Measurements from ENCODE around the gene APEX1. TPM values are rescaled to one million over a fixed set of nuclear protein-coding genes. Genes with fewer than 3 reads are reported as not detected.

The APEX1 gene
- total RNA-seq, 1 experiment from 2014 or later, result 340 TPM

DNA sequence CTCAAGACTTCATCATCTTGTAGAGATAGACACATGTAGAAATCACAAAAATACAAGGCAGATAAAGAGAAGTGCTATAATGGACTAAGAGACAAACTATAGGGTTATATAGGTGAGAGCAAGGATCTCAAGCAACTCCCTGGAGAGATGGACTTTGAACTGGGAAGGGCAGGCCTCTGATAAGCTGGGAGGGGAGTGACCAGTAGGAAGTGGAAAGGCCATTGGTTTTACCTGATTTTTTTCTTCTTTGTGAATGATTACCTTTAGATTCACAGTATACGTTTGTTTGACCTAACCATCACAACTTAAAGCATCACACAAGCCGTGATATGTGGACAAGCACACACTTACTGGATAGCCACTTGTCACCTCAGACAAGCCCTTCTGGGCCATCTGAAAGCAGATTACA is 36.5 kb upstream of the APEX1 start:
- H3K4me1 ChIP-seq (ENCODE audit: insufficient read depth, low read length), result no peaks in the 10 kb centered on the region
- no peak overlapping the region for H3K14ac ChIP-seq (ENCODE audit: insufficient read depth, low read length)
- H3K4ac ChIP-seq (ENCODE audit: low read depth, low read length), result no peak overlapping the region
- Mint-ChIP-seq H3K9me3 (no peaks in the 10 kb centered on the region), H3K27ac (no peak overlapping the region), H3K27me3 (ENCODE audit: low read depth) (no peaks in the 10 kb centered on the region), H3K36me3 (ENCODE audit: insufficient read depth in 1 of 3, low read depth in 3 of 3) (no peaks in the 10 kb centered on the region), H3K4me3 (no peak overlapping the region), H3K4me1 (peaks cover 20 to 27% of the 10 kb centered on the region in 2 experiments)
- H3K27ac ChIP-seq (ENCODE audit: insufficient read length, low read depth, low read length), result no peak overlapping the region
- no peak overlapping the region for H3K23ac ChIP-seq (ENCODE audit: insufficient read length, low read depth, low read length)
- H3K4me2 ChIP-seq (ENCODE audit: insufficient read depth, insufficient read length, low read length), result no peak overlapping the region
- H2BK120ac ChIP-seq (ENCODE audit: low read depth, low read length, poor library complexity, severe bottlenecking), result no peak overlapping the region
- H3K79me1 ChIP-seq (ENCODE audit: insufficient read depth, low read depth, low read length, poor library complexity, severe bottlenecking), result no peaks in the 10 kb centered on the region
- H2BK12ac ChIP-seq (ENCODE audit: insufficient read length, low read depth, low read length), result no peak overlapping the region
- H2BK15ac ChIP-seq (ENCODE audit: low read depth, low read length), result no peak overlapping the region
- H4K20me1 ChIP-seq (ENCODE audit: control insufficient read depth, insufficient read depth, insufficient read length), result no peaks in the 10 kb centered on the region
- no peak overlapping the region for H4K5ac ChIP-seq (ENCODE audit: insufficient read length, low read depth, low read length)
- DNase-seq, result no peak
- H4K8ac ChIP-seq (replicated peaks; ENCODE audit: insufficient read length, low read depth, low read length), result no peak overlapping the region
- H3T11ph ChIP-seq (ENCODE audit: low read length), result no peak overlapping the region
- H2BK5ac ChIP-seq (ENCODE audit: insufficient read length, low read length), result no peak overlapping the region
- no peak overlapping the region for H2BK20ac ChIP-seq (ENCODE audit: low read depth, low read length, poor library complexity, severe bottlenecking)
- no peak for TF ChIP-seq CTCF (conservative IDR thresholded peaks at IDR 0.05)
- no peak overlapping the region for H3K18ac ChIP-seq (ENCODE audit: insufficient read length, low read depth, low read length)
- no peaks in the 10 kb centered on the region for H3K27me3 ChIP-seq (ENCODE audit: insufficient read depth, low read length)
- H3K79me2 ChIP-seq (ENCODE audit: insufficient read depth, low read length), result no peaks in the 10 kb centered on the region
- no peak overlapping the region for H4K91ac ChIP-seq (ENCODE audit: insufficient read length, low read depth, low read length)
- no peak overlapping the region for H3K9ac ChIP-seq (ENCODE audit: extremely low read depth, insufficient read length, low read length)
- WGBS (ENCODE audit: extremely low coverage, insufficient read length, low lambda C conversion rate), result no CpG with 5 or more reads among the region's 2 CpGs
- no peaks in the 10 kb centered on the region for H3K9me3 ChIP-seq (ENCODE audit: control insufficient read depth, low read depth, low read length)
- H3K23me2 ChIP-seq (ENCODE audit: insufficient read length, low read depth, low read length, poor library complexity, severe bottlenecking), result peaks cover 3% of the 10 kb centered on the region
- no peak overlapping the region for H2AFZ ChIP-seq (ENCODE audit: low read length)
- H2AK5ac ChIP-seq (ENCODE audit: insufficient read length, low read length), result no peak overlapping the region
- no peak overlapping the region for H3K56ac ChIP-seq (ENCODE audit: insufficient read length, low read depth, low read length)

Measured in H9 (cell line).